K562 (cell line): ENCODE results near the gene NCBP2. TPM values are rescaled to one million over a fixed set of nuclear protein-coding genes. Genes with fewer than 3 reads are reported as not detected.

ENCODE experiments used
- CBX3 ChIP-seq, 2 experiments: IDR thresholded peaks; 1 replicate in 1 of 2; 2 replicates in 1 of 2; pipeline ENCODE4 v1.6.1; 2012; ENCODE audit warnings: inconsistent platforms in 2 of 2, low read length in 2 of 2, borderline replicate concordance in 1 of 2, control low read depth in 1 of 2
- HLTF ChIP-seq: fragments of 450-650 bp; IDR thresholded peaks from 2 replicates; pipeline ENCODE4 v1.6.1; 2016
- KDM5B ChIP-seq: fragments of 200-600 bp; sonication (generic); IDR thresholded peaks from 2 replicates; pipeline ENCODE4 v1.6.1; 2012; ENCODE audit warnings: low read depth, mild to moderate bottlenecking, moderate library complexity, low read length, control low read depth, inconsistent platforms; ENCODE audit not compliant: insufficient replicate concordance
- MAZ ChIP-seq, 2 experiments: fragments of 450-650 bp in 1 of 2; sonication (generic) in 1 of 2; formaldehyde crosslinking; IDR thresholded peaks in 1 of 2; conservative IDR thresholded peaks in 1 of 2; 2 replicates each; pipeline versions ENCODE4 v1.4.0 to v1.5.0; 2020; ENCODE audit warnings: mild to moderate bottlenecking in 1 of 2, missing genetic modification reagents in 1 of 2
- NR4A1 ChIP-seq, 2 experiments: fragments of 250-450 bp in 1 of 2; fragments of 450-650 bp in 1 of 2; sonication (Bioruptor Pico) in 1 of 2; IDR thresholded peaks; 2 replicates each; pipeline versions ENCODE4 v1.4.0 to v1.6.1; 2016 to 2020; ENCODE audit warnings: mild to moderate bottlenecking in 2 of 2, missing compliant biosample characterization in 1 of 2, missing genetic modification characterization in 1 of 2, moderate library complexity in 1 of 2
- TCFL5 ChIP-seq: fragments of 250-450 bp; sonication (Bioruptor Pico); conservative IDR thresholded peaks from 2 replicates; pipeline ENCODE4 v1.6.1; 2021; ENCODE audit warnings: mild to moderate bottlenecking, moderate library complexity, matching md5 sums
- polyA plus RNA-seq, 8 experiments: library from polyadenylated mRNA; depleted of rRNA in 4 of 8; stranded (reverse) in 5 of 8; unstranded in 3 of 8; fragments of >200 nt; fragmentation: Nextera tagmentation in 2 of 8; fragmentation: Illumina TruSeq in 1 of 8; extraction: Ambion mirVana in 2 of 8; extraction: Trizol in 1 of 8; gene quantifications; 2 replicates each; pipeline versions ENCODE4 v1.2.1 to v1.2.3, GENCODE V29; 2011 to 2014; ENCODE audit warnings: inconsistent platforms in 1 of 8, missing spikeins in 1 of 8
- total RNA-seq, 7 experiments: library from RNA; depleted of rRNA in 6 of 7; stranded (reverse); fragments of >200 nt in 6 of 7; fragmentation: Illumina TruSeq in 2 of 7; extraction: Trizol in 2 of 7; gene quantifications; 2 replicates each; pipeline versions ENCODE4 v1.2.1 to v1.2.3, GENCODE V29; 2011 to 2021; ENCODE audit warnings: low replicate concordance in 1 of 7
- TF ChIP-seq, protein P1 (sequence below): sonication (generic); formaldehyde crosslinking; IDR thresholded peaks from 2 replicates; pipeline ENCODE4 v1.4.0; 2020; ENCODE audit warnings: mild to moderate bottlenecking, missing genetic modification reagents
- TF ChIP-seq, protein P2 (sequence below): IDR thresholded peaks from 2 replicates; pipeline ENCODE4 v1.6.1; 2011; ENCODE audit warnings: borderline replicate concordance, low read depth, mild to moderate bottlenecking, moderate library complexity, low read length; ENCODE audit not compliant: insufficient read depth, poor library complexity, severe bottlenecking
- TF ChIP-seq, protein P3 (sequence below): fragments of 250-450 bp; sonication (Bioruptor Pico); IDR thresholded peaks from 2 replicates; pipeline ENCODE4 v1.8.0; 2021; ENCODE audit warnings: moderate library complexity, mild to moderate bottlenecking, inconsistent platforms
- TF ChIP-seq, protein P4 (sequence below): sonication (generic); formaldehyde crosslinking; IDR thresholded peaks from 2 replicates; pipeline ENCODE4 v1.8.1; 2023; ENCODE audit warnings: mild to moderate bottlenecking, missing genetic modification reagents, moderate library complexity
- TF ChIP-seq, protein P5 (sequence below): fragments of 250-450 bp; sonication (Bioruptor Pico); IDR thresholded peaks from 2 replicates; pipeline ENCODE4 v1.4.0; 2020; ENCODE audit warnings: mild to moderate bottlenecking
- TF ChIP-seq, protein P6 (sequence below), 2 experiments: fragments of 250-450 bp in 1 of 2; fragments of 450-650 bp in 1 of 2; sonication (Bioruptor Pico) in 1 of 2; IDR thresholded peaks; 2 replicates each; pipeline versions ENCODE4 v1.6.1 to v1.8.0; 2016 to 2021; ENCODE audit warnings: mild to moderate bottlenecking in 2 of 2, moderate library complexity in 2 of 2, missing compliant biosample characterization in 1 of 2, missing genetic modification characterization in 1 of 2
- TF ChIP-seq, protein P7 (sequence below): sonication (generic); formaldehyde crosslinking; IDR thresholded peaks from 2 replicates; pipeline ENCODE4 v1.8.0; 2022; ENCODE audit warnings: mild to moderate bottlenecking, missing genetic modification reagents

NCBP2 gene
- total and polyA plus RNA-seq, 9 of the 15 experiments (the other 6 are each of a cell fraction or from before 2014, with no cell fraction given): 56.4 to 102 (median 82.3) TPM

DNA sequence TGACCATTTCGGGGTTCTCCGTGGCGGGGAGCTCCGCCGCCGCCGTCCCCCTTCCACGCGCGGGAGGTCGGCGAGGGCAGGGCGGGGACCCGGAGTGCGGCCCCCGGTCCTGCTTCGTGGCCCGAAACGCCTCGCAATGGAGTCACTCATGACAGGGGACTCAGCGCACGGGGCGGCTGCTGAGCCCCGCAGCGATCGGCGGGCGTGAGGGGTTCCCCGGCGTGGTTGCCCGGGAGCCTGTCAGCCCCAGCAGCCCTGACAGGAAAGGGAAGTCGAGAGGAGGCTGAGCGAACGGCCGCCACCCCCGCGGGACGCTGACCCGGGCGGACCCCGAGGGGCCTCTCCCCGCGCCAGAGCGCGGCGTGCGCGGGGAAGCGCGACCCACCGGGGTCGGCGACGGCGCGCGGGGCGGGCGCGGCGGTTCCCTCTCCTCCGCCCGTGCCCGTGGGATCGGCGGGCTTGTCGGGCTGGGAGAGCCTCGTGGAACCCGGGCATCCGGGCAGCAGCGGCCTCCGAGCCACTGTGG is 26.9 kb upstream of the NCBP2 start (continued):
- TF ChIP-seq, protein P1, sequence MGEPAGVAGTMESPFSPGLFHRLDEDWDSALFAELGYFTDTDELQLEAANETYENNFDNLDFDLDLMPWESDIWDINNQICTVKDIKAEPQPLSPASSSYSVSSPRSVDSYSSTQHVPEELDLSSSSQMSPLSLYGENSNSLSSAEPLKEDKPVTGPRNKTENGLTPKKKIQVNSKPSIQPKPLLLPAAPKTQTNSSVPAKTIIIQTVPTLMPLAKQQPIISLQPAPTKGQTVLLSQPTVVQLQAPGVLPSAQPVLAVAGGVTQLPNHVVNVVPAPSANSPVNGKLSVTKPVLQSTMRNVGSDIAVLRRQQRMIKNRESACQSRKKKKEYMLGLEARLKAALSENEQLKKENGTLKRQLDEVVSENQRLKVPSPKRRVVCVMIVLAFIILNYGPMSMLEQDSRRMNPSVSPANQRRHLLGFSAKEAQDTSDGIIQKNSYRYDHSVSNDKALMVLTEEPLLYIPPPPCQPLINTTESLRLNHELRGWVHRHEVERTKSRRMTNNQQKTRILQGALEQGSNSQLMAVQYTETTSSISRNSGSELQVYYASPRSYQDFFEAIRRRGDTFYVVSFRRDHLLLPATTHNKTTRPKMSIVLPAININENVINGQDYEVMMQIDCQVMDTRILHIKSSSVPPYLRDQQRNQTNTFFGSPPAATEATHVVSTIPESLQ (CRISPR knock-in tag): 0 out of 2 replicates have a peak, but pooled peaks have one; percentile 42
- TF ChIP-seq, protein P2, sequence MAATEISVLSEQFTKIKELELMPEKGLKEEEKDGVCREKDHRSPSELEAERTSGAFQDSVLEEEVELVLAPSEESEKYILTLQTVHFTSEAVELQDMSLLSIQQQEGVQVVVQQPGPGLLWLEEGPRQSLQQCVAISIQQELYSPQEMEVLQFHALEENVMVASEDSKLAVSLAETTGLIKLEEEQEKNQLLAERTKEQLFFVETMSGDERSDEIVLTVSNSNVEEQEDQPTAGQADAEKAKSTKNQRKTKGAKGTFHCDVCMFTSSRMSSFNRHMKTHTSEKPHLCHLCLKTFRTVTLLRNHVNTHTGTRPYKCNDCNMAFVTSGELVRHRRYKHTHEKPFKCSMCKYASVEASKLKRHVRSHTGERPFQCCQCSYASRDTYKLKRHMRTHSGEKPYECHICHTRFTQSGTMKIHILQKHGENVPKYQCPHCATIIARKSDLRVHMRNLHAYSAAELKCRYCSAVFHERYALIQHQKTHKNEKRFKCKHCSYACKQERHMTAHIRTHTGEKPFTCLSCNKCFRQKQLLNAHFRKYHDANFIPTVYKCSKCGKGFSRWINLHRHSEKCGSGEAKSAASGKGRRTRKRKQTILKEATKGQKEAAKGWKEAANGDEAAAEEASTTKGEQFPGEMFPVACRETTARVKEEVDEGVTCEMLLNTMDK: no peak
- TF ChIP-seq HLTF (no peak), NR4A1 (CRISPR knock-in tag; IDR thresholded peaks at IDR 0.05) (peak; percentile 96; the same call in 1 of the 2 replicates), NR4A1 (tag; IDR thresholded peaks at IDR 0.05) (peak; percentile 96), MAZ (CRISPR knock-in tag; conservative IDR thresholded peaks at IDR 0.05 in 1 of 2, IDR thresholded peaks at IDR 0.05 in 1 of 2) (peak; percentile 54 to 70), KDM5B (peak; percentile 50), CBX3 (IDR thresholded peaks at IDR 0.05; ENCODE audit: borderline replicate concordance in 1 of 2, low read length in 2 of 2) (0 out of 3 replicates have a peak, but pooled peaks of 1 of the 2 experiments have one; percentile 1), TCFL5 (CRISPR knock-in tag) (0 out of 2 replicates have a peak, but pooled peaks have one; percentile 47)
- TF ChIP-seq, protein P3, sequence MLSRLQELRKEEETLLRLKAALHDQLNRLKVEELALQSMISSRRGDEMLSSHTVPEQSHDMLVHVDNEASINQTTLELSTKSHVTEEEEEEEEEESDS: no peak
- TF ChIP-seq, protein P4, sequence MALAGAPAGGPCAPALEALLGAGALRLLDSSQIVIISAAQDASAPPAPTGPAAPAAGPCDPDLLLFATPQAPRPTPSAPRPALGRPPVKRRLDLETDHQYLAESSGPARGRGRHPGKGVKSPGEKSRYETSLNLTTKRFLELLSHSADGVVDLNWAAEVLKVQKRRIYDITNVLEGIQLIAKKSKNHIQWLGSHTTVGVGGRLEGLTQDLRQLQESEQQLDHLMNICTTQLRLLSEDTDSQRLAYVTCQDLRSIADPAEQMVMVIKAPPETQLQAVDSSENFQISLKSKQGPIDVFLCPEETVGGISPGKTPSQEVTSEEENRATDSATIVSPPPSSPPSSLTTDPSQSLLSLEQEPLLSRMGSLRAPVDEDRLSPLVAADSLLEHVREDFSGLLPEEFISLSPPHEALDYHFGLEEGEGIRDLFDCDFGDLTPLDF: no peak
- TF ChIP-seq, protein P5, sequence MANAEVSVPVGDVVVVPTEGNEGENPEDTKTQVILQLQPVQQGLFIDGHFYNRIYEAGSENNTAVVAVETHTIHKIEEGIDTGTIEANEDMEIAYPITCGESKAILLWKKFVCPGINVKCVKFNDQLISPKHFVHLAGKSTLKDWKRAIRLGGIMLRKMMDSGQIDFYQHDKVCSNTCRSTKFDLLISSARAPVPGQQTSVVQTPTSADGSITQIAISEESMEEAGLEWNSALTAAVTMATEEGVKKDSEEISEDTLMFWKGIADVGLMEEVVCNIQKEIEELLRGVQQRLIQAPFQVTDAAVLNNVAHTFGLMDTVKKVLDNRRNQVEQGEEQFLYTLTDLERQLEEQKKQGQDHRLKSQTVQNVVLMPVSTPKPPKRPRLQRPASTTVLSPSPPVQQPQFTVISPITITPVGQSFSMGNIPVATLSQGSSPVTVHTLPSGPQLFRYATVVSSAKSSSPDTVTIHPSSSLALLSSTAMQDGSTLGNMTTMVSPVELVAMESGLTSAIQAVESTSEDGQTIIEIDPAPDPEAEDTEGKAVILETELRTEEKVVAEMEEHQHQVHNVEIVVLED (CRISPR knock-in tag): peak; percentile 31; the same call in 1 of the 2 replicates
- TF ChIP-seq, protein P6, sequence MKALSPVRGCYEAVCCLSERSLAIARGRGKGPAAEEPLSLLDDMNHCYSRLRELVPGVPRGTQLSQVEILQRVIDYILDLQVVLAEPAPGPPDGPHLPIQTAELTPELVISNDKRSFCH (CRISPR knock-in tag; IDR thresholded peaks at IDR 0.05): no peak
- TF ChIP-seq, protein P6 (tag; IDR thresholded peaks at IDR 0.05): peak; percentile 93
- TF ChIP-seq, protein P7, sequence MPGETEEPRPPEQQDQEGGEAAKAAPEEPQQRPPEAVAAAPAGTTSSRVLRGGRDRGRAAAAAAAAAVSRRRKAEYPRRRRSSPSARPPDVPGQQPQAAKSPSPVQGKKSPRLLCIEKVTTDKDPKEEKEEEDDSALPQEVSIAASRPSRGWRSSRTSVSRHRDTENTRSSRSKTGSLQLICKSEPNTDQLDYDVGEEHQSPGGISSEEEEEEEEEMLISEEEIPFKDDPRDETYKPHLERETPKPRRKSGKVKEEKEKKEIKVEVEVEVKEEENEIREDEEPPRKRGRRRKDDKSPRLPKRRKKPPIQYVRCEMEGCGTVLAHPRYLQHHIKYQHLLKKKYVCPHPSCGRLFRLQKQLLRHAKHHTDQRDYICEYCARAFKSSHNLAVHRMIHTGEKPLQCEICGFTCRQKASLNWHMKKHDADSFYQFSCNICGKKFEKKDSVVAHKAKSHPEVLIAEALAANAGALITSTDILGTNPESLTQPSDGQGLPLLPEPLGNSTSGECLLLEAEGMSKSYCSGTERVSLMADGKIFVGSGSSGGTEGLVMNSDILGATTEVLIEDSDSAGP (CRISPR knock-in tag): no peak
